ENCODE measurements around the gene AFF2.

- TF ChIP-seq, protein P1, sequence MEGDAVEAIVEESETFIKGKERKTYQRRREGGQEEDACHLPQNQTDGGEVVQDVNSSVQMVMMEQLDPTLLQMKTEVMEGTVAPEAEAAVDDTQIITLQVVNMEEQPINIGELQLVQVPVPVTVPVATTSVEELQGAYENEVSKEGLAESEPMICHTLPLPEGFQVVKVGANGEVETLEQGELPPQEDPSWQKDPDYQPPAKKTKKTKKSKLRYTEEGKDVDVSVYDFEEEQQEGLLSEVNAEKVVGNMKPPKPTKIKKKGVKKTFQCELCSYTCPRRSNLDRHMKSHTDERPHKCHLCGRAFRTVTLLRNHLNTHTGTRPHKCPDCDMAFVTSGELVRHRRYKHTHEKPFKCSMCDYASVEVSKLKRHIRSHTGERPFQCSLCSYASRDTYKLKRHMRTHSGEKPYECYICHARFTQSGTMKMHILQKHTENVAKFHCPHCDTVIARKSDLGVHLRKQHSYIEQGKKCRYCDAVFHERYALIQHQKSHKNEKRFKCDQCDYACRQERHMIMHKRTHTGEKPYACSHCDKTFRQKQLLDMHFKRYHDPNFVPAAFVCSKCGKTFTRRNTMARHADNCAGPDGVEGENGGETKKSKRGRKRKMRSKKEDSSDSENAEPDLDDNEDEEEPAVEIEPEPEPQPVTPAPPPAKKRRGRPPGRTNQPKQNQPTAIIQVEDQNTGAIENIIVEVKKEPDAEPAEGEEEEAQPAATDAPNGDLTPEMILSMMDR (IDR thresholded peaks at IDR 0.05 in 8 of 11, conservative IDR thresholded peaks at IDR 0.05 in 3 of 11): no peak
- TF ChIP-seq POLR2A (IDR thresholded peaks at IDR 0.05): no peak
- no peak for TF ChIP-seq POLR2AphosphoS5 (IDR thresholded peaks at IDR 0.05)
These were observed 194.8 kb downstream of the AFF2 start for GRCh38 chrX:148695255-148695654.
